T-helper 9 cell (primary cell): Measurements from ENCODE around the gene CASZ1.

Experiments used
- DNase-seq: peaks from one replicate; pipeline ENCODE4 v3.0.0-alpha.2; 2020
- total RNA-seq, 2 donors: gene quantifications; one replicate each; lab custom pipeline; 2026; lab: John Stamatoyannopoulos, UW

Gene CASZ1
- total RNA-seq: 18.9 to 21.5 reads per million in 2 donors

GRCh38 chr1:10796029-10796944 lies at the start of gene CASZ1:
CASZ1 (minus strand) TSS chr1:10796646; CDS start chr1:10693889, 102,757 bp downstream.
- DNase-seq: no peak

GRCh38 chr1:10843697-10844096 lies 47.3 kb upstream of the CASZ1 start:
- no peak for DNase-seq

- DNase-seq: no peak
Observed at GRCh38 chr1:10841118-10841517, 44.7 kb upstream of the CASZ1 start.

GRCh38 chr1:10839188-10839770 lies 42.8 kb upstream of the CASZ1 start:
- DNase-seq: no peak

- no peak for DNase-seq
Observed at GRCh38 chr1:10838541-10838940, 42.1 kb upstream of the CASZ1 start.

- DNase-seq: no peak
Observed at GRCh38 chr1:10836726-10837125, 40.3 kb upstream of the CASZ1 start.

GRCh38 chr1:10835822-10836421 lies 39.5 kb upstream of the CASZ1 start:
- DNase-seq: no peak

- DNase-seq: no peak
Observed at GRCh38 chr1:10835421-10835820, 39.0 kb upstream of the CASZ1 start.

GRCh38 chr1:10834770-10835412 lies 38.4 kb upstream of the CASZ1 start:
- DNase-seq: no peak

GRCh38 chr1:10833630-10834557 lies 37.4 kb upstream of the CASZ1 start:
- DNase-seq: no peak

- DNase-seq: no peak
Observed at GRCh38 chr1:10832703-10833102, 36.3 kb upstream of the CASZ1 start.

- DNase-seq: no peak
Observed at GRCh38 chr1:10830961-10831668, 34.7 kb upstream of the CASZ1 start.

- no peak for DNase-seq
Observed at GRCh38 chr1:10829965-10830515, 33.6 kb upstream of the CASZ1 start.

GRCh38 chr1:10829067-10829818 lies 32.8 kb upstream of the CASZ1 start:
- DNase-seq: no peak

- no peak for DNase-seq
Observed at GRCh38 chr1:10827377-10828333, 31.2 kb upstream of the CASZ1 start.

GRCh38 chr1:10825592-10825991 lies 29.1 kb upstream of the CASZ1 start:
- DNase-seq: no peak

- DNase-seq: no peak
Observed at GRCh38 chr1:10824821-10825540, 28.5 kb upstream of the CASZ1 start.

- no peak for DNase-seq
Observed at GRCh38 chr1:10823000-10823401, 26.6 kb upstream of the CASZ1 start.
